Hepatocyte (in vitro differentiated cells): ENCODE results near the gene PDIA6. TPM values are rescaled to one million over a fixed set of nuclear protein-coding genes. Genes with fewer than 3 reads are reported as not detected.

Experiments
- DNase-seq: peaks from one replicate; pipeline ENCODE4 v3.0.0-alpha.2; 2016; ENCODE audit warnings: low spot score
- H2AFZ ChIP-seq: fragments of 200-600 bp; sonication (generic); 2 replicates; pipeline ENCODE4 v1.6.0; 2016; ENCODE audit warnings: antibody characterized with exemption, mild to moderate bottlenecking
- H3K27ac ChIP-seq: fragments of 200-600 bp; sonication (generic); 2 replicates; pipeline ENCODE4 v1.5.1; 2016; ENCODE audit warnings: mild to moderate bottlenecking
- H3K27me3 ChIP-seq: fragments of 200-600 bp; sonication (generic); 2 replicates; pipeline ENCODE4 v1.6.1; 2016
- H3K36me3 ChIP-seq: fragments of 200-600 bp; sonication (generic); replicated peaks from 2 replicates; pipeline ENCODE4 v1.5.1; 2016; ENCODE audit warnings: low read depth; ENCODE audit not compliant: insufficient read depth
- H3K4me1 ChIP-seq: fragments of 200-600 bp; sonication (generic); 2 replicates; pipeline ENCODE4 v1.5.1; 2016; ENCODE audit warnings: mild to moderate bottlenecking, moderate library complexity; ENCODE audit not compliant: insufficient read depth
- H3K4me2 ChIP-seq: fragments of 200-600 bp; sonication (generic); 2 replicates; pipeline ENCODE4 v1.6.0; 2016
- H3K4me3 ChIP-seq: fragments of 200-600 bp; sonication (generic); 2 replicates; pipeline ENCODE4 v1.5.1; 2016; ENCODE audit warnings: mild to moderate bottlenecking
- H3K79me2 ChIP-seq: fragments of 200-600 bp; sonication (generic); 2 replicates; pipeline ENCODE4 v1.6.0; 2017; ENCODE audit warnings: mild to moderate bottlenecking
- H3K9me2 ChIP-seq: fragments of 200-600 bp; sonication (generic); replicated peaks from 2 replicates; pipeline ENCODE4 v1.6.0; 2017; ENCODE audit warnings: mild to moderate bottlenecking; ENCODE audit not compliant: insufficient read depth
- H3K9me3 ChIP-seq: fragments of 200-600 bp; sonication (generic); 2 replicates; pipeline ENCODE4 v1.5.1; 2016; ENCODE audit warnings: low read depth, mild to moderate bottlenecking
- H4K20me1 ChIP-seq: fragments of 200-600 bp; sonication (generic); 2 replicates; pipeline ENCODE4 v1.6.0; 2016; ENCODE audit warnings: mild to moderate bottlenecking; ENCODE audit not compliant: insufficient read depth, poor library complexity, severe bottlenecking
- EZH2 ChIP-seq: fragments of 200-600 bp; sonication (generic); IDR thresholded peaks from 2 replicates; pipeline ENCODE4 v1.6.1; 2016; ENCODE audit warnings: antibody characterized with exemption, mild to moderate bottlenecking, borderline replicate concordance
- EZH2phosphoT487 ChIP-seq: fragments of 200-600 bp; sonication (generic); IDR thresholded peaks from one replicate; pipeline ENCODE4 v1.6.1; 2018; ENCODE audit warnings: antibody characterized with exemption, mild to moderate bottlenecking, low read depth, moderate library complexity; ENCODE audit not compliant: unreplicated experiment, severe bottlenecking
- WGBS: methylation state at CpG from one replicate; pipeline ENCODE4 v1.1.6; 2016; ENCODE audit warnings: low lambda C conversion rate; ENCODE audit errors: missing lambda C conversion rate; 5-methylcytosine and 5-hydroxymethylcytosine counted together
- polyA plus RNA-seq: library from polyadenylated mRNA; unstranded; fragments of >200 nt; fragmentation: Nextera tagmentation; extraction: Ambion mirVana; gene quantifications from 2 replicates; pipeline ENCODE4 v1.2.1, GENCODE V29; 2016
- total RNA-seq: library from RNA; depleted of rRNA; stranded (reverse); fragments of >200 nt; gene quantifications from 2 replicates; pipeline ENCODE4 v1.2.3, GENCODE V29; 2014
- TF ChIP-seq, protein P1 (sequence below): fragments of 200-600 bp; sonication (generic); IDR thresholded peaks from 2 replicates; pipeline ENCODE4 v1.5.1; 2016; ENCODE audit warnings: antibody characterized with exemption, mild to moderate bottlenecking; ENCODE audit not compliant: poor library complexity

PDIA6 gene
- total and polyA plus RNA-seq, 2 experiments from 2014 or later = 507 to 715 TPM

DNA sequence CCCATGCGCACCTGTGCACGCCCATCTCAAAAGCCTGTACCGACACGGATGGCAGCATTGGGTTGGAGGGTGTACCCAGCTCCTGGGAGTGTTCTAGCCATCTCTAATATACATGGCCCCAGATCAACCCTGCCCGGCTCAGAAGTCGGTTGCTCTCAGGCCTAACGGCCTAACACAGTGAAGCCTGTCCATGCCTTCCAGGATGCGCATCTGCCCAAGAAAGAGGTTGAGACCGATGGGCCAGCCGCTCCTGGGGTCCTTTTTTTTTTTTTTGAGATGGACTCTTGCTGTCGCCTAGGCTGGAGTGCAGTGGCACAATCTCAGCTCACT lies 32.1 kb downstream of the PDIA6 start:
- no peaks in the 10 kb centered on the region for H3K9me2 ChIP-seq
- peaks cover under 1% of the 10 kb centered on the region for H3K4me1 ChIP-seq
- no peak overlapping the region for H3K27ac ChIP-seq
- no peaks in the 10 kb centered on the region for H3K27me3 ChIP-seq
- H3K4me3 ChIP-seq = no peak overlapping the region
- no peak for DNase-seq
- TF ChIP-seq EZH2 (no peak), EZH2phosphoT487 (no peak)
- TF ChIP-seq, protein P1, sequence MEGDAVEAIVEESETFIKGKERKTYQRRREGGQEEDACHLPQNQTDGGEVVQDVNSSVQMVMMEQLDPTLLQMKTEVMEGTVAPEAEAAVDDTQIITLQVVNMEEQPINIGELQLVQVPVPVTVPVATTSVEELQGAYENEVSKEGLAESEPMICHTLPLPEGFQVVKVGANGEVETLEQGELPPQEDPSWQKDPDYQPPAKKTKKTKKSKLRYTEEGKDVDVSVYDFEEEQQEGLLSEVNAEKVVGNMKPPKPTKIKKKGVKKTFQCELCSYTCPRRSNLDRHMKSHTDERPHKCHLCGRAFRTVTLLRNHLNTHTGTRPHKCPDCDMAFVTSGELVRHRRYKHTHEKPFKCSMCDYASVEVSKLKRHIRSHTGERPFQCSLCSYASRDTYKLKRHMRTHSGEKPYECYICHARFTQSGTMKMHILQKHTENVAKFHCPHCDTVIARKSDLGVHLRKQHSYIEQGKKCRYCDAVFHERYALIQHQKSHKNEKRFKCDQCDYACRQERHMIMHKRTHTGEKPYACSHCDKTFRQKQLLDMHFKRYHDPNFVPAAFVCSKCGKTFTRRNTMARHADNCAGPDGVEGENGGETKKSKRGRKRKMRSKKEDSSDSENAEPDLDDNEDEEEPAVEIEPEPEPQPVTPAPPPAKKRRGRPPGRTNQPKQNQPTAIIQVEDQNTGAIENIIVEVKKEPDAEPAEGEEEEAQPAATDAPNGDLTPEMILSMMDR = no peak
- 99% methylated on average over 11 of the region's 11 CpGs for WGBS
- H3K4me2 ChIP-seq = no peak overlapping the region
- no peaks in the 10 kb centered on the region for H4K20me1 ChIP-seq
- no peak overlapping the region for H2AFZ ChIP-seq
- H3K79me2 ChIP-seq = no peaks in the 10 kb centered on the region
- peaks cover 5% of the 10 kb centered on the region for H3K36me3 ChIP-seq
- H3K9me3 ChIP-seq = no peaks in the 10 kb centered on the region

DNA sequence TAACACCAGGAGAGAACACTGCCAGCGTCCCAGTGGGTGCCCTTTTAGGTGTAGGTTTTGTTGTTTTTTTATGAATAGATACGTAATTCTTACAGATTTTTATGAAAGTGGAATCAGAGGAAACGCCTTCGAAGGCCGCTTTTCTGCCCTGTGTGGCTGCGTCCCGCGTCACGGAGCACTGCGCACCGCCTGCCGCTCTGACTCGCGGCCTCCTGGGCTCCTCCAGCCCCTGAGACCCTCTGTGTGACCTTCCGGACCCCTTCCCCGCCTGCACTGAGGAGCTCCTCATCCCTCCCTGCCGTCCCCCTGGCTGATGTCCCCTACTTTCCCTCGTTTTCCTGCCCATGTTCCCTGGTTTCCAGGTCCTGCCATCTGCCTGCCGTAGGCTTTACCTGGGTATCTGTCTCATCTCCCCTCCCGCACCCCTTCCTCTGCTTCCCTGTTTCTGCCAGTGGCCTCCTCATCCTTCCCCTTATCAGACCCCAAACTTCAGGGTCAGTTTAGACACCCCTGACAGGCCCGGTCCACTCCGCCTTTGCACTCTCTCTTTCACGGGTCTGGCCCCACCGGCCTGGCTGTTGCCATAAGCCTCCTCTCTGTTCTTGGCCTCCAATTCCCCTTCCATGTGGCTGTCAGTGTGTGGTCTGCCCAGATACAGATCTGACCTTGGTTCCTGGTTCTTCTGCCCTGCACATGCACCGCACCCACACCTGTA lies 32.7 kb downstream of the PDIA6 start:
- no peaks in the 10 kb centered on the region for H3K9me2 ChIP-seq
- H3K27ac ChIP-seq = no peak overlapping the region
- H3K4me3 ChIP-seq = no peak overlapping the region
- DNase-seq = no peak
- no peaks in the 10 kb centered on the region for H3K9me3 ChIP-seq
- WGBS = 98% methylated on average over 25 of the region's 25 CpGs
- H3K79me2 ChIP-seq = no peaks in the 10 kb centered on the region
- peaks cover 5% of the 10 kb centered on the region for H3K36me3 ChIP-seq
- no peaks in the 10 kb centered on the region for H3K27me3 ChIP-seq
- H2AFZ ChIP-seq = no peak overlapping the region
- TF ChIP-seq EZH2phosphoT487 (no peak), EZH2 (no peak)
- TF ChIP-seq, protein P1 = no peak
- H3K4me2 ChIP-seq = no peak overlapping the region
- peaks cover 5% of the 10 kb centered on the region for H3K4me1 ChIP-seq
- H4K20me1 ChIP-seq = no peaks in the 10 kb centered on the region

DNA sequence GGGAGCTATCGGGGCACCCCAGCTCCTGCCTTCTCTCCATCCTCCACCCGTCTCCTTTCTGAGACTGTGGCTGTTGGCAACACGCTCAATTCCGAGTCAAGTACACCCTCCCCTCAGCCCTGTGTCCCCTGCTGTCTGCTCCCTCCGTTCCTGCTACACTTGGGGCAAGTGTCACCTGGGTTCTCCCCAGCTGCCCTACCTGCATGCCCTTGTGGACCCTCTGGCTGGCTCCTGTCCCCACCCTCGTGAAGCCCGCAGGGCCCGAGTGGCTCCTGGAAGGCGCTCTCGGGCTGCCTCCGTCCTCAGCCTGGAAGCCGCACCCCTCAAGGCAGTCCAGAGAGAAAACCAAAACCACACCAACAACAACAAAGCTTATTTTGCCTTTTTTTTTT lies 33.9 kb downstream of the PDIA6 start:
- no peak for TF ChIP-seq EZH2
- no peak for TF ChIP-seq EZH2phosphoT487
- TF ChIP-seq, protein P1 = no peak
- no peak overlapping the region for H3K4me2 ChIP-seq
- no peak overlapping the region for H2AFZ ChIP-seq
- no peaks in the 10 kb centered on the region for H3K79me2 ChIP-seq
- H4K20me1 ChIP-seq = no peaks in the 10 kb centered on the region
- H3K4me3 ChIP-seq = no peak overlapping the region
- H3K36me3 ChIP-seq = no peaks in the 10 kb centered on the region
- no peaks in the 10 kb centered on the region for H3K9me2 ChIP-seq
- peaks cover 16% of the 10 kb centered on the region for H3K4me1 ChIP-seq
- no peaks in the 10 kb centered on the region for H3K9me3 ChIP-seq
- WGBS = 95% methylated on average over 12 of the region's 12 CpGs
- no peak for DNase-seq
- no peaks in the 10 kb centered on the region for H3K27me3 ChIP-seq
- H3K27ac ChIP-seq = no peak overlapping the region
